Measurements from ENCODE around the gene MLIP. TPM values are rescaled to one million over a fixed set of nuclear protein-coding genes. Genes with fewer than 3 reads are reported as not detected.

The MLIP gene
- total RNA-seq, 1 donor from 2014 or later, result 0.44 TPM

- Mint-ChIP-seq H3K27me3 (ENCODE audit: unreplicated experiment) (no peaks in the 10 kb centered on the region), H3K4me3 (ENCODE audit: unreplicated experiment) (no peak overlapping the region), H3K36me3 (ENCODE audit: unreplicated experiment) (no peaks in the 10 kb centered on the region), H3K4me1 (ENCODE audit: low read depth, unreplicated experiment) (no peaks in the 10 kb centered on the region), H3K27ac (ENCODE audit: unreplicated experiment) (no peak overlapping the region), H3K9me3 (ENCODE audit: unreplicated experiment) (peaks cover 6% of the 10 kb centered on the region)
- no peak for DNase-seq
- TF ChIP-seq CTCF (IDR thresholded peaks at IDR 0.05; ENCODE audit: partially characterized antibody, unreplicated experiment), result no peak
These were observed 24.6 kb downstream of the MLIP start for GRCh38 chr6:54135665-54136369.

- no peak for DNase-seq
- no peaks in the 10 kb centered on the region for H3K27me3 Mint-ChIP-seq (ENCODE audit: unreplicated experiment)
- no peaks in the 10 kb centered on the region for H3K36me3 Mint-ChIP-seq (ENCODE audit: unreplicated experiment)
- no peak overlapping the region for H3K27ac Mint-ChIP-seq (ENCODE audit: unreplicated experiment)
- no peak overlapping the region for H3K4me3 Mint-ChIP-seq (ENCODE audit: unreplicated experiment)
- no peak for TF ChIP-seq CTCF (IDR thresholded peaks at IDR 0.05; ENCODE audit: partially characterized antibody, unreplicated experiment)
- H3K9me3 Mint-ChIP-seq (ENCODE audit: unreplicated experiment), result peaks cover 6% of the 10 kb centered on the region
- H3K4me1 Mint-ChIP-seq (ENCODE audit: low read depth, unreplicated experiment), result no peaks in the 10 kb centered on the region
These were observed 27.6 kb downstream of the MLIP start for GRCh38 chr6:54138795-54139194.

- DNase-seq, result no peak
- no peak overlapping the region for H3K27ac Mint-ChIP-seq (ENCODE audit: unreplicated experiment)
- H3K27me3 Mint-ChIP-seq (ENCODE audit: unreplicated experiment), result no peaks in the 10 kb centered on the region
- H3K4me3 Mint-ChIP-seq (ENCODE audit: unreplicated experiment), result no peak overlapping the region
- no peaks in the 10 kb centered on the region for H3K4me1 Mint-ChIP-seq (ENCODE audit: low read depth, unreplicated experiment)
- peaks cover 6% of the 10 kb centered on the region for H3K9me3 Mint-ChIP-seq (ENCODE audit: unreplicated experiment)
- TF ChIP-seq CTCF (IDR thresholded peaks at IDR 0.05; ENCODE audit: partially characterized antibody, unreplicated experiment), result no peak
- no peaks in the 10 kb centered on the region for H3K36me3 Mint-ChIP-seq (ENCODE audit: unreplicated experiment)
These were observed 29.6 kb downstream of the MLIP start for GRCh38 chr6:54140811-54141210.

GRCh38 chr6:54142889-54143519, 31.8 kb downstream of the MLIP start:
- Mint-ChIP-seq H3K27me3 (ENCODE audit: unreplicated experiment) (no peaks in the 10 kb centered on the region), H3K27ac (ENCODE audit: unreplicated experiment) (no peak overlapping the region), H3K4me3 (ENCODE audit: unreplicated experiment) (no peak overlapping the region), H3K4me1 (ENCODE audit: low read depth, unreplicated experiment) (no peaks in the 10 kb centered on the region), H3K36me3 (ENCODE audit: unreplicated experiment) (no peaks in the 10 kb centered on the region), H3K9me3 (ENCODE audit: unreplicated experiment) (no peaks in the 10 kb centered on the region)
- no peak for DNase-seq
- no peak for TF ChIP-seq CTCF (IDR thresholded peaks at IDR 0.05; ENCODE audit: partially characterized antibody, unreplicated experiment)

- DNase-seq, result no peak
- no peaks in the 10 kb centered on the region for H3K27me3 Mint-ChIP-seq (ENCODE audit: unreplicated experiment)
- H3K4me3 Mint-ChIP-seq (ENCODE audit: unreplicated experiment), result no peak overlapping the region
- H3K4me1 Mint-ChIP-seq (ENCODE audit: low read depth, unreplicated experiment), result no peaks in the 10 kb centered on the region
- no peak overlapping the region for H3K27ac Mint-ChIP-seq (ENCODE audit: unreplicated experiment)
- no peaks in the 10 kb centered on the region for H3K36me3 Mint-ChIP-seq (ENCODE audit: unreplicated experiment)
- TF ChIP-seq CTCF (IDR thresholded peaks at IDR 0.05; ENCODE audit: partially characterized antibody, unreplicated experiment), result no peak
- H3K9me3 Mint-ChIP-seq (ENCODE audit: unreplicated experiment), result no peaks in the 10 kb centered on the region
These were observed 40.6 kb downstream of the MLIP start for GRCh38 chr6:54151861-54152260.
